ENCODE measurements around the gene ME3. TPM values are rescaled to one million over a fixed set of nuclear protein-coding genes. Genes with fewer than 3 reads are reported as not detected.
A peak's percentile ranks its signal among the peaks of the same experiment; 100 is the strongest.

Gene ME3
- total RNA-seq, 1 donor = 56.9 TPM

GRCh38 chr11:86589204-86589603, 83.2 kb downstream of the ME3 start:
- no peak for DNase-seq (ENCODE audit: low read depth)
- no peak for TF ChIP-seq CTCF (IDR thresholded peaks at IDR 0.05; ENCODE audit: insufficient read depth, low read length)
- no peak overlapping the region for H3K4me3 ChIP-seq (ENCODE audit: low read depth, low read length)

- DNase-seq (ENCODE audit: low read depth) = peak; percentile 22
- no peak overlapping the region for H3K4me3 ChIP-seq (ENCODE audit: low read depth, low read length)
- no peak for TF ChIP-seq CTCF (IDR thresholded peaks at IDR 0.05; ENCODE audit: insufficient read depth, low read length)
These were observed 83.8 kb downstream of the ME3 start for GRCh38 chr11:86588566-86589090.

- no peak overlapping the region for H3K4me3 ChIP-seq (ENCODE audit: low read depth, low read length)
- DNase-seq (ENCODE audit: low read depth) = peak; percentile 30
- no peak for TF ChIP-seq CTCF (IDR thresholded peaks at IDR 0.05; ENCODE audit: insufficient read depth, low read length)
These were observed 84.9 kb downstream of the ME3 start for GRCh38 chr11:86587264-86588193.

- TF ChIP-seq CTCF (IDR thresholded peaks at IDR 0.05; ENCODE audit: insufficient read depth, low read length) = no peak
- DNase-seq (ENCODE audit: low read depth) = no peak
- H3K4me3 ChIP-seq (ENCODE audit: low read depth, low read length) = no peak overlapping the region
These were observed 86.1 kb downstream of the ME3 start for GRCh38 chr11:86586307-86586706.

GRCh38 chr11:86582898-86583297, 89.5 kb downstream of the ME3 start:
- no peak overlapping the region for H3K4me3 ChIP-seq (ENCODE audit: low read depth, low read length)
- DNase-seq (ENCODE audit: low read depth) = no peak
- no peak for TF ChIP-seq CTCF (IDR thresholded peaks at IDR 0.05; ENCODE audit: insufficient read depth, low read length)

- DNase-seq (ENCODE audit: low read depth) = no peak
- TF ChIP-seq CTCF (IDR thresholded peaks at IDR 0.05; ENCODE audit: insufficient read depth, low read length) = no peak
- no peak overlapping the region for H3K4me3 ChIP-seq (ENCODE audit: low read depth, low read length)
These were observed 91.9 kb downstream of the ME3 start for GRCh38 chr11:86580535-86580934.

Measured in fibroblast of the aortic adventitia (primary cell).